Testis (tissue), 2 donors: ENCODE measurements around the gene FRY.

Experiments
- POLR2A ChIP-seq: fragments of 450-650 bp; IDR thresholded peaks from one replicate; pipeline ENCODE4 v1.6.1; 2017; ENCODE audit warnings: antibody characterized with exemption, mild to moderate bottlenecking, moderate library complexity
- TF ChIP-seq, protein P1 (sequence below), 3 experiments: fragments of 450-650 bp in 2 of 3; fragments of 200-600 bp in 1 of 3; sonication (generic) in 1 of 3; IDR thresholded peaks; one replicate each; pipeline ENCODE4 v1.5.1; 2016 to 2019; ENCODE audit warnings: antibody characterized with exemption in 3 of 3, mild to moderate bottlenecking in 2 of 3, moderate library complexity in 1 of 3

DNA sequence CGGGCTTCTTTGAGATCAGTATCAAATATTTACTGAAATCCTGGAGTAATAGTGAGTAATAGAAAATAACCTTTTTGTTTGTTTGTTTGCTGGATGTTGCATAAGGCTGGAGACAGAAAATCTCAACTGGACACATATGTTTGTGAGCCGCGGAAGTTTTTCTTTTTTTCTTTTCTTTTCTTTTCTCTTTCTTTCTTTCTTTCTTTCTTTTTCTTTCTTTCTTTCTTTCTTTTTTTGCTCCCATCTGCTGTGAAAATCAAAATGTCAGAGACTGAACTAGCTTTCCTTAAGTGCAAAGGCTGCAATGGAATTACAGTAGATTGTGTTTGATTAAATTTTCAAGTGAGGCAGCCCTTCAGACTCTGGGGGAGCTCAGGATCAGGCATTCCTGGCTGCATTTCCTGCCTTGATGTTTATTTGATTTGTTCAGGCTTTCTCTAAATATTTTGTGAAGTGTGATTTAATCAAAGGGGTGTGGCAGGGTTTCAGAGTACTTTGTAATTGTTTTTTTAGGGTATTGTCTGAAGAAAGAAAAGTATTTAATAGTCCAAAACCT lies 319 bp downstream of the FRY start:
- TF ChIP-seq, protein P1, sequence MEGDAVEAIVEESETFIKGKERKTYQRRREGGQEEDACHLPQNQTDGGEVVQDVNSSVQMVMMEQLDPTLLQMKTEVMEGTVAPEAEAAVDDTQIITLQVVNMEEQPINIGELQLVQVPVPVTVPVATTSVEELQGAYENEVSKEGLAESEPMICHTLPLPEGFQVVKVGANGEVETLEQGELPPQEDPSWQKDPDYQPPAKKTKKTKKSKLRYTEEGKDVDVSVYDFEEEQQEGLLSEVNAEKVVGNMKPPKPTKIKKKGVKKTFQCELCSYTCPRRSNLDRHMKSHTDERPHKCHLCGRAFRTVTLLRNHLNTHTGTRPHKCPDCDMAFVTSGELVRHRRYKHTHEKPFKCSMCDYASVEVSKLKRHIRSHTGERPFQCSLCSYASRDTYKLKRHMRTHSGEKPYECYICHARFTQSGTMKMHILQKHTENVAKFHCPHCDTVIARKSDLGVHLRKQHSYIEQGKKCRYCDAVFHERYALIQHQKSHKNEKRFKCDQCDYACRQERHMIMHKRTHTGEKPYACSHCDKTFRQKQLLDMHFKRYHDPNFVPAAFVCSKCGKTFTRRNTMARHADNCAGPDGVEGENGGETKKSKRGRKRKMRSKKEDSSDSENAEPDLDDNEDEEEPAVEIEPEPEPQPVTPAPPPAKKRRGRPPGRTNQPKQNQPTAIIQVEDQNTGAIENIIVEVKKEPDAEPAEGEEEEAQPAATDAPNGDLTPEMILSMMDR (IDR thresholded peaks at IDR 0.05) = no peak
- no peak for TF ChIP-seq POLR2A
